HG02798 (cell line): ENCODE data around the gene SETMAR.

Experiments used
- ATAC-seq: cut with Tn5 transposase; IDR thresholded peaks from one replicate; pipeline ENCODE4 v1.9.1; 2021; ENCODE audit warnings: mild to moderate bottlenecking; ENCODE audit not compliant: unreplicated experiment, poor library complexity

Gene SETMAR

DNA sequence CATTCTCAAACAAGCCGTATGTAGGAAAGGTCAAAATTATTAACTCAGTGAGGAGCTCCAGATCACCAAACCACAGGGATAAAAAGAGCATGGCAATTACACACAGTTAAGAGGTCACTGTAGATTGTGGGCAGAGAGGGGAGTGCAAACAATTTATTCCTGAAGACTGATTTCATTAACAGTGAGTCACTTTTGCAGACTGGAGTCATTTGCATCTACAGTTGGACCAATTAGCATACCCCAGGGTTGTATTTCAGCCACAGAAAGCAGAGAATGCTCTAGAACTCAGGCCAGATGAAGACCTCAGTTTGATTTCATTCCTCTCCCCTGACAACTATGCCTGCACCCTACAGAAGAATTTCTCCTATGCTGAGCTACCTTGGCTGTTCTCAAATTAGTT is 40.1 kb downstream of the SETMAR start:
- no peak for ATAC-seq

DNA sequence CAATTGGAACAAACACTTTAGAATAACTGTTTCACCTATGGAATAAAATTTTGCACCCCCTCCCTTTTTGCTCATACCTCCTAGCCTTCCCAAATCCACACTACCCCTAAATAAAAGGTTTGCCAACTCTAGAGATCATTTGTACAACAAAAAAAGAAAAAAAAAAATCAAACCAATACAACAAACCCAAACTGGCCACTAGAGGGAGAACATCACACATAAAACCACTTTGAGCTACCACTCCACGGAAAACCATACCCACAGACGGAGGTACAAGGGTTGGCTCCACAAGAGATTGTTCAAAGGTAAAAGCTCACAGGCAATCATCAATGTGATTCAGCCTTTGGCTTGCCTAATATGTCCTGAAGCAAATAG is 47.6 kb downstream of the SETMAR start:
- peak; percentile 91 for ATAC-seq

DNA sequence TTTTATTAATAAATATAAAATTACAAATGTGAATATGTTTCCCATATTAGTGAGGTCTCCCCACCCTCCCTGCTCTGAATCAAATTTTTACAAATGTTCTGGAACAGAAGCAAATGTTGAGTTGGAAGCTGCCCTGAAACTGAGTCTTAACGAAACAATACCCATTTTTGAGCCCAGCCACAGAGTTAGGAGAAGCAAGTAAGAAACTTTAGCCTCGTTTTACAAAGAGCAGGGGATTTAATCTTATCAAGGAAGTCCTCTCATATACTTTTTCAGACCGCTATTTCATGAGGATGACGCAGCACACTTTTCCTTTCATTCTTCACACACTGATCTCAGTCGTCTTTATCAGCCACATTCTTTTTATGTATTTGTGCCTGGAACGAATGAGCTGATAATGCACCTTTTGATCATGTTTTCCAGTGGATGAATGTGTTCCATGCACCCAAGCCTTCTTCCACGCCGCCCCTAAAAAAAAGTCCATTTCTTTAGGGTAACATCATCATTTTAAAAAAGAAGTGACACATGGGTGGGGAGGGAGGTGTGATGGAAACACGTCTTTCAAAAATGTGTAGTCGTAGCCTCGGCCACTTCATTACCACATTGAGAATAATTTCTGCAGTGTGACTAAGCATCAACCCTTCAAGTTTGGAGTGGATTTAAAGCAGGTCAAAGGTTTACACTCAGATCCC is 48.1 kb downstream of the SETMAR start:
- ATAC-seq = peak; percentile 60

- no peak for ATAC-seq
These were observed 48.7 kb downstream of the SETMAR start for GRCh38 chr3:4351872-4352271.

DNA sequence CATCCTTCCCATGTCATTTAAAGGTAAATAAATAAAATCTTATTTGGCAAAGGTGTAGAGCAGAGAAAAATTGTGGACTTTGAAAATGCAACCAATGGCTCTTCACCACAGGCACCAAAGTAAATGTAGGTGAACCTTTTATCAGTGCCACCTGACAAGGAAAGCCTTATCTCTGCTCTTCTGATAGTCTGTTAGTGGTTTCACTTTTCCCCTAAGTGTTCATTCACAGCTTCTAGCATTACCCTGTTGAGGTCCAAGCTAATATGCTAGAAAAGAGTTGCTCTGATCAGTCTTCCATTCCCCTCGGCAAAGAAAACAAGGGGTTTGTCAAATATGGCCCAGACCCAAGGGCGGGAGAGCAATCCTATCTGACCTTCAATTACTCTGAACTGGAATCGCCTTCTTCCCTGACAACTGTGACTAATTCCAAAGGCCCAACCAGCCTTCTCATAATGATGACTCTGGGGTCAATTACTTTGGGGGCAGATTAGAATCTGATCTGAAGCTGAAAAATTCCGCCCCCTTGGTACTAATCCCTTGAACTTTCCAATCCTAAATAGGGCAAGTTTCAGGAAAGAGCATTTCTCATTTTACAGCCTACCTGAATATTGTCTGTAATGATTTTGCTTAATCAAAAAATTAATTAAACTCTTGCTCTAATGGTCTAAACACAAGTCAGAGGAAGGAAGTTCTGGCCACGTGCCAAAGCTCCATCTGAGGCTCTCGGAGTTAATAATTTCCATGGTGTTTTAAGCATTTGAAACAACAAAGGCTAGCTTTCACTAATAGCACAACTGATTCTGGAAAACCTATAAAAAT is 52.4 kb downstream of the SETMAR start:
- ATAC-seq = no peak

GRCh38 chr3:4356220-4356540 is 53.0 kb downstream of the SETMAR start:
- ATAC-seq = no peak

- ATAC-seq = no peak
These were observed 53.6 kb downstream of the SETMAR start for GRCh38 chr3:4356546-4357410.

DNA sequence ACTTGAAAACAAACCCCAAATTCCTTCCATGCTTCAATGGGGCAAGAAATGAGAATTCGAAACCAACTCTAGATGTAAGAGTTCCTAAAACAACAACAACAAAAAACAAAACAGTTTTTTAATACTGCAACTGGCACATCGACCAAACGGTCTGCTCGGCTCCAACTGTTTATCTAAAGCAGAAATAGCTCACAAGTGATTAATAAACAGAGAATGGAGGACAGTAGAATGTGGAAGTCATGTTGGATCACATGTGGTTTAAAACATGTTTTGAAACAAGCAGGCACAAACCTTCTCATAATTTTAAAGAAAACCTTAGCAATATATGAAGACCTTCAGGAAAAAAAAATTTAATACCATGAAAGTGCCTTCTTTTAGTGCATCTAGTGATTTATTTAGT is 55.1 kb downstream of the SETMAR start:
- no peak for ATAC-seq

GRCh38 chr3:4359805-4360502 is 56.8 kb downstream of the SETMAR start:
- no peak for ATAC-seq

DNA sequence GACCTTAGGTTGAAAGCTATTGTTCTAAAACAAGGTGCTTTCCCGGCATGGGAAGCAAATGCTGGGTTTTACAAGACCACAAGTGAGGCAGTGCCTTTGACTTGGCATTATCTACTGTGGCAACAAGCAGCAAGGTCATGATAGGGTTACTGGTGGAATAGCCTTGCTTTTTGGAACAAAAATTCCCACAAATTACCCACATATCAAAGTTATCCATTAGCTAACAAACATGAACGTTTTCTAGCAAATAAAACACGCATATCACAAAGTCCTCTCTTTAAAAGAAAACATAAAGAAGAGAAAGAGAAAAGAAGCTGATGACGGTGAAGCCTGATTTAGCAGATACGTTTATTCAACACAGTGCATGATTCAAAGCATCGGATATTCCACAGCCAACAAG is 57.6 kb downstream of the SETMAR start:
- ATAC-seq = no peak

GRCh38 chr3:4362523-4362922 is 59.4 kb downstream of the SETMAR start:
- ATAC-seq = no peak
